Mucosa of descending colon (tissue), 3 donors: ENCODE results near the gene RABAC1. TPM values are rescaled to one million over a fixed set of nuclear protein-coding genes. Genes with fewer than 3 reads are reported as not detected.

Experiments used
- ATAC-seq: fragments of 200-7000 bp; cut with Tn5 transposase; one replicate; pipeline ENCODE4 v1.9.1; 2020; ENCODE audit warnings: mild to moderate bottlenecking, moderate library complexity
- DNase-seq, 3 donors: peaks; one replicate each; pipeline ENCODE4 v3.0.0-alpha.2; 2020
- H3K36me3 ChIP-seq: fragments of 200-600 bp; one replicate; pipeline ENCODE4 v1.8.0; 2021; ENCODE audit warnings: low read depth, mild to moderate bottlenecking
- H3K4me1 ChIP-seq: fragments of 200-600 bp; one replicate; pipeline ENCODE4 v1.8.0; 2021; ENCODE audit warnings: low read depth, mild to moderate bottlenecking
- H3K4me3 ChIP-seq: fragments of 200-600 bp; one replicate; pipeline ENCODE4 v1.8.0; 2021; ENCODE audit warnings: mild to moderate bottlenecking
- H3K9me3 ChIP-seq: fragments of 200-600 bp; one replicate; pipeline ENCODE4 v1.8.0; 2021; ENCODE audit warnings: mild to moderate bottlenecking
- CTCF ChIP-seq: fragments of 200-600 bp; IDR thresholded peaks from one replicate; pipeline ENCODE4 v1.8.0; 2022; ENCODE audit warnings: antibody characterized with exemption, mild to moderate bottlenecking
- intact Hi-C, 2 donors: fragments of 100-400 bp; cut with DNase I in 1 of 2; cut with micrococcal nuclease in 1 of 2; formaldehyde crosslinking; loops; one replicate each; pipeline versions ENCODE4 v1.11.0 to v1.11.1; 2022; cut with DNase I, micrococcal nuclease
- total RNA-seq, 3 donors: library from RNA; stranded (reverse); fragmentation: NEBNext Ultra II Directional in 2 of 3; extraction: Animal tissue kit (Norgen Biotek cat#: 25700) in 2 of 3; gene quantifications; one replicate each; pipeline versions ENCODE4 v1.2.1 to v1.2.4, GENCODE V29; 2021 to 2023
- donor health status: DM: no; HTN: no; CAD: no; lungs with moderate emphysema.
- donor health status: DM: no; HTN: no; CAD: no.
- donor health status: DM: no; HTN: yes; CAD: no.

The RABAC1 gene
- total RNA-seq, 3 donors from 2014 or later = 150 to 160 (median 152) TPM

- TF ChIP-seq CTCF = peak; percentile 99
- intact Hi-C loops = loop anchor here (5.0 kb wide), 1 partner anchor 79 kb away; no protein-coding TSS in a partner anchor
- H3K9me3 ChIP-seq = no peaks in the 10 kb centered on the region
- peak; percentile 82 for ATAC-seq
- H3K36me3 ChIP-seq = no peaks in the 10 kb centered on the region
- DNase-seq = peak; percentile 78 to 92 (median 90)
- H3K4me3 ChIP-seq = no peak overlapping the region
- peaks cover 7% of the 10 kb centered on the region for H3K4me1 ChIP-seq
Observed at GRCh38 chr19:41951686-41952172, 7.4 kb downstream of the RABAC1 start.

GRCh38 chr19:41947091-41947490, 12.0 kb downstream of the RABAC1 start:
- intact Hi-C loops = no loop called here
- Histone ChIP-seq H3K4me1 (no peaks in the 10 kb centered on the region), H3K9me3 (no peaks in the 10 kb centered on the region), H3K36me3 (no peaks in the 10 kb centered on the region), H3K4me3 (no peak overlapping the region)
- DNase-seq (no peak), ATAC-seq (no peak)
- TF ChIP-seq CTCF = no peak

- ATAC-seq (peak; percentile 88), DNase-seq (peak; percentile 67 to 86 (median 72))
- Histone ChIP-seq H3K36me3 (no peaks in the 10 kb centered on the region), H3K4me3 (no peak overlapping the region), H3K9me3 (no peaks in the 10 kb centered on the region), H3K4me1 (peaks cover 8% of the 10 kb centered on the region)
- no peak for TF ChIP-seq CTCF
- intact Hi-C loops = no loop called here
Observed at GRCh38 chr19:41945135-41945766, 13.9 kb downstream of the RABAC1 start.

GRCh38 chr19:41944336-41944735, 14.8 kb downstream of the RABAC1 start:
- intact Hi-C loops = no loop called here
- Histone ChIP-seq H3K4me3 (no peak overlapping the region), H3K9me3 (no peaks in the 10 kb centered on the region), H3K36me3 (no peaks in the 10 kb centered on the region), H3K4me1 (peaks cover 8% of the 10 kb centered on the region)
- DNase-seq = no peak
- ATAC-seq = no peak
- TF ChIP-seq CTCF = no peak

- Histone ChIP-seq H3K36me3 (no peaks in the 10 kb centered on the region), H3K9me3 (no peaks in the 10 kb centered on the region), H3K4me1 (peaks cover 8% of the 10 kb centered on the region), H3K4me3 (no peak overlapping the region)
- intact Hi-C loops = no loop called here
- DNase-seq = no peak
- ATAC-seq = no peak
- no peak for TF ChIP-seq CTCF
Observed at GRCh38 chr19:41941410-41942202, 17.5 kb downstream of the RABAC1 start.
